SU-DHL-6 (cell line): Measurements from ENCODE around the gene PLAAT2.

Source experiments
- H2AFZ ChIP-seq: fragments of 200-600 bp; sonication (generic); 2 replicates; pipeline ENCODE4 v1.6.1; 2014; ENCODE audit warnings: low read depth, mild to moderate bottlenecking, moderate library complexity, mixed read lengths, antibody characterized with exemption, low read length; ENCODE audit not compliant: severe bottlenecking
- H3F3A ChIP-seq: fragments of 200-600 bp; shearing (Covaris generic); 2 replicates; pipeline ENCODE4 v1.6.0; 2016; ENCODE audit warnings: antibody characterized with exemption, mild to moderate bottlenecking; ENCODE audit not compliant: insufficient read depth
- H3K27ac ChIP-seq: fragments of 200-600 bp; sonication (generic); 2 replicates; pipeline ENCODE4 v1.5.1; 2016; ENCODE audit warnings: low read depth, mild to moderate bottlenecking, low read length, moderate library complexity, mixed read lengths
- H3K27me3 ChIP-seq: fragments of 200-600 bp; sonication (generic), shearing (Covaris generic); 2 replicates; pipeline ENCODE4 v1.6.0; 2014; ENCODE audit warnings: mild to moderate bottlenecking, low read length
- H3K36me3 ChIP-seq: fragments of 200-600 bp; sonication (generic); 2 replicates; pipeline ENCODE4 v1.6.1; 2014; ENCODE audit warnings: mild to moderate bottlenecking, low read length, mixed read lengths
- H3K4me2 ChIP-seq: fragments of 300-600, 200-600 bp; shearing (Covaris generic), sonication (generic); 2 replicates; pipeline ENCODE4 v1.6.0; 2014; ENCODE audit warnings: low read length, low read depth, mild to moderate bottlenecking; ENCODE audit not compliant: poor library complexity, severe bottlenecking
- H3K4me3 ChIP-seq: fragments of 200-600 bp; sonication (generic); 2 replicates; pipeline ENCODE4 v1.5.1; 2014; ENCODE audit warnings: antibody characterized with exemption, low read length, mild to moderate bottlenecking, mixed read lengths; ENCODE audit not compliant: insufficient read depth, poor library complexity, severe bottlenecking
- H3K79me2 ChIP-seq: fragments of 200-600 bp; sonication (generic); 2 replicates; pipeline ENCODE4 v1.6.1; 2014; ENCODE audit warnings: mild to moderate bottlenecking, low read length, moderate library complexity; ENCODE audit not compliant: insufficient read depth
- H3K9ac ChIP-seq: fragments of 200-600 bp; sonication (generic); 2 replicates; pipeline ENCODE4 v1.7.0; 2014; ENCODE audit warnings: mild to moderate bottlenecking, low read length
- H3K9me2 ChIP-seq: fragments of 200-600 bp; sonication (generic); replicated peaks from 2 replicates; pipeline ENCODE4 v1.6.1; 2014; ENCODE audit warnings: low read length; ENCODE audit not compliant: insufficient read depth
- H3K9me3 ChIP-seq: fragments of 200-600 bp; sonication (generic); 2 replicates; pipeline ENCODE4 v1.6.1; 2014; ENCODE audit warnings: low read length, mixed read lengths; ENCODE audit not compliant: insufficient read depth
- H4K20me1 ChIP-seq: fragments of 200-600 bp; sonication (generic); 2 replicates; pipeline ENCODE4 v1.6.1; 2014; ENCODE audit warnings: low read depth, mild to moderate bottlenecking, antibody characterized with exemption, low read length, moderate library complexity, mixed read lengths
- CTCF ChIP-seq: fragments of 200-600 bp; sonication (generic); IDR thresholded peaks from one replicate; pipeline ENCODE4 v1.5.1; 2017; ENCODE audit warnings: antibody characterized with exemption, mild to moderate bottlenecking, low read length, moderate library complexity; ENCODE audit not compliant: insufficient read depth, poor library complexity, severe bottlenecking
- EZH2phosphoT487 ChIP-seq: fragments of 200-600 bp; sonication (generic), shearing (Covaris generic); conservative IDR thresholded peaks from 2 replicates; pipeline ENCODE4 v1.6.1; 2018; ENCODE audit warnings: mild to moderate bottlenecking, antibody characterized with exemption, low read length, moderate library complexity, mixed read lengths

PLAAT2 gene

GRCh38 chr11:63599211-63600122 is 36.3 kb upstream of the PLAAT2 start:
- TF ChIP-seq CTCF = no peak
- no peak for TF ChIP-seq EZH2phosphoT487
- H3K79me2 ChIP-seq = no peaks in the 10 kb centered on the region

GRCh38 chr11:63598556-63598955 is 35.4 kb upstream of the PLAAT2 start:
- TF ChIP-seq EZH2phosphoT487 = no peak
- H4K20me1 ChIP-seq = no peaks in the 10 kb centered on the region
- H3K4me3 ChIP-seq = no peak overlapping the region
- no peaks in the 10 kb centered on the region for H3K79me2 ChIP-seq
- H3K4me2 ChIP-seq = no peak overlapping the region
- no peak overlapping the region for H3K9ac ChIP-seq
- H3K36me3 ChIP-seq = no peaks in the 10 kb centered on the region
- no peaks in the 10 kb centered on the region for H3K9me2 ChIP-seq
- H3K27ac ChIP-seq = no peak overlapping the region
- no peak overlapping the region for H2AFZ ChIP-seq
- no peaks in the 10 kb centered on the region for H3F3A ChIP-seq
- no peaks in the 10 kb centered on the region for H3K9me3 ChIP-seq
- H3K27me3 ChIP-seq = no peaks in the 10 kb centered on the region

More at GRCh38 chr11:63599211-63600122, 36.3 kb upstream of the PLAAT2 start:
- H4K20me1 ChIP-seq = no peaks in the 10 kb centered on the region
- no peaks in the 10 kb centered on the region for H3K9me3 ChIP-seq
- H2AFZ ChIP-seq = no peak overlapping the region
- H3K9ac ChIP-seq = no peak overlapping the region
- H3K27ac ChIP-seq = no peak overlapping the region
- H3F3A ChIP-seq = no peaks in the 10 kb centered on the region
- H3K4me3 ChIP-seq = no peak overlapping the region
- no peaks in the 10 kb centered on the region for H3K27me3 ChIP-seq
- no peaks in the 10 kb centered on the region for H3K36me3 ChIP-seq
- no peaks in the 10 kb centered on the region for H3K9me2 ChIP-seq
- H3K4me2 ChIP-seq = no peak overlapping the region

- Histone ChIP-seq H3K9me2 (no peaks in the 10 kb centered on the region), H3K36me3 (no peaks in the 10 kb centered on the region), H2AFZ (no peak overlapping the region), H3K27me3 (no peaks in the 10 kb centered on the region), H3K79me2 (no peaks in the 10 kb centered on the region), H4K20me1 (no peaks in the 10 kb centered on the region), H3K4me3 (no peak overlapping the region), H3K9ac (no peak overlapping the region), H3K4me2 (no peak overlapping the region), H3K9me3 (no peaks in the 10 kb centered on the region), H3F3A (no peaks in the 10 kb centered on the region), H3K27ac (no peak overlapping the region)
- TF ChIP-seq EZH2phosphoT487 (no peak), CTCF (no peak)
Measured at GRCh38 chr11:63595296-63595695, 32.1 kb upstream of the PLAAT2 start.

- Histone ChIP-seq H3K4me2 (no peak overlapping the region), H3K9ac (no peak overlapping the region), H3K4me3 (no peak overlapping the region), H3K36me3 (no peaks in the 10 kb centered on the region), H4K20me1 (no peaks in the 10 kb centered on the region), H2AFZ (no peak overlapping the region), H3K9me2 (no peaks in the 10 kb centered on the region), H3K27ac (no peak overlapping the region), H3K79me2 (no peaks in the 10 kb centered on the region), H3F3A (no peaks in the 10 kb centered on the region), H3K27me3 (no peaks in the 10 kb centered on the region), H3K9me3 (no peaks in the 10 kb centered on the region)
- TF ChIP-seq EZH2phosphoT487 (no peak), CTCF (peak; percentile 80)
Measured at GRCh38 chr11:63592975-63593395, 29.8 kb upstream of the PLAAT2 start.
